OCI-M2 (cell line): ENCODE data around the gene DPH5.
A peak's percentile ranks its signal among the peaks of the same experiment; 100 is the strongest.
"Not testable (repeated sequence)": the region's sequence is repeated elsewhere in the genome, so short reads cannot be mapped to it uniquely, and the experiment has no call there.

Experiments used
- DNase-seq: peaks from one replicate; lab custom pipeline; 2025; ENCODE audit not compliant: unreplicated experiment; lab: John Stamatoyannopoulos, UW

DPH5 gene, protein sequence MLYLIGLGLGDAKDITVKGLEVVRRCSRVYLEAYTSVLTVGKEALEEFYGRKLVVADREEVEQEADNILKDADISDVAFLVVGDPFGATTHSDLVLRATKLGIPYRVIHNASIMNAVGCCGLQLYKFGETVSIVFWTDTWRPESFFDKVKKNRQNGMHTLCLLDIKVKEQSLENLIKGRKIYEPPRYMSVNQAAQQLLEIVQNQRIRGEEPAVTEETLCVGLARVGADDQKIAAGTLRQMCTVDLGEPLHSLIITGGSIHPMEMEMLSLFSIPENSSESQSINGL

DNA sequence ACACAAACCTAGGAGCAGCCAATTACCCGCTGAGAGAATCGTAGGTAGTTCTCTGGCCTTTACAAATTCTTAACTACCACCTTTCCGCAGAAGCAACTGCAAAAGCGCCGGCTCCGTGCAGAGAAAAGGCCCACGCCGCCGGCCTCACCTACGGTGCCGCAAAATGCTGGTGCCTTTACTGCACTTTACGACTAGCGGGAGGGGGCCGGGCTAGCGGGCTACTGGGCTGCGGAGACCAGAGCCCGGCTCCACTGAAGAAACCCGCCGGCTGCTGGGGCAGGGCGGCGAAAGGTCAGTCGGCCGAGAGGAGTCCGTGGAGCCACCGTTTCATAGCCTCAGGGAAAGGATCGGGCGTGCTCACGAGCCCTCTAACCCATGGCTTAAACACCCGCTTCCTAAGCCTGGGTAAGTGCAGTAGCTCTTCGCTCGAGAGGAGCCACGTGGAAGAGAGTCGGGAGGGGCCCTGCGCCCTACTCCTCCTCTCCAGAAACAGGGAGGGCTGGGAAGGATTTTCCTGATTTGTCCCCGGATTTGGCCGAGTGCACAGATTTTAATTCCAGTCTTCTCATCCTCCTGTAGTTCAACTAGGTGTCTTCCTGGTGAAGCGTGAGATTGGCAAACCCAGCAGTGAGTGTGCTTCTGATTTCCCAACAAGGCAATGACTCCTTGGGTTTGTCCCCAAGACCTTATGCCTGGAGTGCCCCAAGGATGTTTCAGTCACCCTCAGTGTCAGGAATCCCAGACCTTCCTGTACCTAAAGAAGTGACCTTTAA lies at the start of gene DPH5:
DPH5 (minus strand) TSS at position 128 of the 773 bp plus-strand sequence. CDS start 341 bp downstream, outside the sequence.
- peak; percentile 75 for DNase-seq

DNA sequence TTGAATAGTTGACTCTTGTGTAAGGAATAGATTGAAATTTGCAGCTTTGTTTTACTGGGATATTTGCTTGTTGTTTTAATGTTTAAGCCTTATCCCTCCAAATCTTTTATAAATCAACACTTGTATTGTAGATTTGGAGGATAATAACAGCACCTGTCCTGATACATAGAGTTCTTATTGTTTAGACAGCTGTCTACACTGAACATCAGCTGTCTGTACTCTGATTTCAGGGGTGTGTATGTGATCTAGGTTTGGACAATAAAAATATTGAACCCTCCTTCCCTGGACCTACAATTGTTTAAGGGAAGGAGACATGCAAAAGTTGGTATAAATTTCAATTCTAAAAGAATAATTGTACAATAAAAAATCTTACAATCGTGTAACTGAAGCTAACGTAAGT lies 48.3 kb upstream of the DPH5 start:
- no peak for DNase-seq

DNA sequence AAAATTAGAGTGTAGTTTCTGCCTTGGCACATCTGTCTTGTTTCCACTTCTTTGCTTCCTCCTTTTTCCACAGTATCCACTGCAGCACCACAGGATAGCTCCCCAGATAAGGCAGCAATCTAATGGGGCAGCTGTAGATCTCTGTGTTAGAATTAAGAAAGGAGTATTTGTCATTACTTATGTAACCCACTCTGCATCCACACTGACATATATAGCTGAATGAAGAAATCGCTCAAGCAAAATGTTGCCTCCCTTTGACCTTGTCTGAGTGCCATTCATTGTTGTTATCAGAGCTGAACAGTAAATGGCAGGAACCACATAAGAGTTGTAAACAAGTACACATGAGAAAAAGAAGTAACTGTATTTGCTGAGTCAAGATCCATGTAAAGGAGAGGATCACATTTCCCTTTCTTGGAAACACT lies 45.9 kb upstream of the DPH5 start:
- DNase-seq: peak; percentile 88

DNA sequence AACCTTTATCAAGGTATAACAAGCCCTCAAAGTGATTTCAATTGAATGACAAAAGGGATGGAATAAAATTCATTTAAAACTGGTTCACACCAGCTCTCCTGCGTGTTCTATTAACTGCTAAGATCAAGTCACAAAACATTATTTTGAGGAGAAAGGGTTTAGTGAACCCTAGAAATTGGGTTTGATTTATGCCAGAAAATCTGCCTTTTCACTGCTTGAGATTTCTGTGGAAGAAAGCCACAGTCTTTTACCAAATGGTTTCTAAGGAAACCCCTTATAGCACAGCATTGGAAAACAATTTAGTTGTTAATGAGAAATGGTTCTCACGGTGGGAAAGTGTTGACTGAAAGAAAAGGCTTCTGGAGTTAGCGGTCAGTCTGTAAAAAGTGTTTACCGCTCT lies 43.6 kb upstream of the DPH5 start:
- no peak for DNase-seq

DNA sequence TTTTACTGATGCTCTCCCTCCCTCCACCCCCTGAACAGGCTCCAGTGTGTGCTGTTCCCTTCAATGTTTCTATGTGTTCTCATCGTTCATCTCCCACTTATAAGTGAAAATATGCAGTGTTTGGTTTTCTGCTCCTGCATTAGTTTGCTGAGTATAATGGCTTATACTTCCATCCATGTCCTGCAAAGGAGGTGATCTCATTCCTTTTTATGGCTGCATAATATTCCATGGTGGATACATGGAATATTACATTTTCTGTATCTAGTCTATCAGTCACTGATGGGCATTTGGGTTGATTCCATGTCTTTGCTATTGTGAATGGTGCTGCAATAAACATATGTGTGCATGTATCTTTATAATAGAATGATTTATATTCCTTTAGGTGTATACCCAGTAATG lies 41.4 kb upstream of the DPH5 start:
- DNase-seq: not testable (repeated sequence)

DNA sequence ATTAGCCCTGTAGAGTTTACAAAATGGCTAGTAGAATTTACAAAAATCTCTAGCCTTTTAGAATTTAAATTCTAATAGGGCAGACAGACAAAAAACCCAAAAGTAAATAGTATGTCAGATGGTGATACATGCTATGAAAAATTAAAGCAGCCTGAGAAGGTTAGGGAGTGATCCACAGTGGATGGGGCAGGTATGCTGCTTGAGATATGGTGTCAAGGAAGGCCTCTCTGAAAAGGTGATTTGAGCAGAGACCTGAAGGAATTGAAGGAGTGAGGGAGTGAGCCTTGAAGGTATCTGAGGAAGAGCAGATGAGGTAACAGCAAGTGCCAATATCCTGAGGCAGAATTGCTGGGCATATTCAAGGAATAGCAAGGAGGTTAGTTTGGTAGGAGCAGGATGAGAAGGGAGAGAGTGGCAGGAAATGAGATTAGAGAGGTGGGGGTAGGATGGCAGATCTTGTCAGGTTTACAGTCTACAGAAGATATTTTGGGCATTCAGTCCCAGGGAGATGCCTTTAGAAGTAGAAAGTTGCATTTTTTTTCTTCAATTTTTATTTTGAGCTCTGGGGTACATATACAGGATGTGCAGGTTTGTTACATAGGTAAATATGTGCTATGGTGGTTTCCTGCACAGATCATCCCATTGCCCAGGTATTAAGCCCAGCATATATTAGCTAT lies 40.8 kb upstream of the DPH5 start:
- DNase-seq: no peak

DNA sequence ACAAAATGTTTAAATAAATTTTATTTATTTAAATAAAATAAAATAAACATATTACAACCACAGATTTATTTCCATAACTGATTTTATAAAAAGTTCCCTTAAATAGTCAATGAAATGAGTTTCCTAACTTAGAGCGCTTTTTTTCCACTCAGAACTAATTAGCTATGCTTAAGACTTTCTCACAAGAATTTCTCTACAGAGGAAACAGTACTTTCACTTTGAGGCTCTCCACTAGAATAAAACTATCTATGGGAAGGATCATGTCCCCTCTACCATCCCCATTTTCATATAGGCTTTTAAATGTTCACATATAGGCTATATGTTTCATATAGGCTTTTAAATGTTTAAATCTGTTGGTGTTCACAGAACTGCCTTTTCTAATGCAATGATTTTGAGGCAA lies 40.0 kb upstream of the DPH5 start:
- no peak for DNase-seq

DNA sequence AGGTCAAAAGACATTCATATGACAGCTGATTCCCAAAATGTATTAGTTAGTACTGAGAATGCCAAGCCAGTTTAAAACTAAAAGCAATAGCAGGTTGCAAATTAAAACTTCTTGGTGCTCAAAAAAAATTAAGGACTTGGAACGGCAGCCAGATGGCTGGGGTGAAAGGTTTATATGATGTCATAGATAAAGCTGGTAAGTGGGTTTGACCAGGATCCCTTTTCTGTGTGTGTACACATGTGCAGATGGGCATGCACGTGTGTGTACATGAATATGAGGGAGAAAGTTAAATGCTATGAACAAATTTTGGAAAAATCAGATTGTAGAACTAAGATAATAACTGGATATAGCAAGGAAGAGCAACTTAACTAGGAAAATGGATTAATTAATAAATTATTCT lies 39.1 kb upstream of the DPH5 start:
- DNase-seq: no peak

DNA sequence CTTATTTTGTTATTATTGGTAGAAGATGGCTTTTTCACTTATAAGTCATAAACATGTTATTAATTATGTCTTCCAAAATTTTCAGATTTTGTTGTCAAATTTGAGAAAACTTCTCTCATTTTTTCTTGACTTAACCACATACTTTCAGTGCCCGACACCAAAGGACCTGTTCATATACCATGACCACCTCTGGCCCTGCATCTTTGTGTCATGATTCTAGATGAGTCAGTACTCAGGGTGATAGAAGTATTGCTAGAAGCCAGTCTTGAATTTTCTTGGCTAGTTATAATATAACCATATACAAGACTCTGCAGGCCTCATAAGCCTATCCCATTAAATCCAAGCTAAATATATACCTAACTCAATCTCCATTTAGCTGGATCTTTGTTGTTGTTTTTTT lies 35.4 kb upstream of the DPH5 start:
- DNase-seq: no peak

DNA sequence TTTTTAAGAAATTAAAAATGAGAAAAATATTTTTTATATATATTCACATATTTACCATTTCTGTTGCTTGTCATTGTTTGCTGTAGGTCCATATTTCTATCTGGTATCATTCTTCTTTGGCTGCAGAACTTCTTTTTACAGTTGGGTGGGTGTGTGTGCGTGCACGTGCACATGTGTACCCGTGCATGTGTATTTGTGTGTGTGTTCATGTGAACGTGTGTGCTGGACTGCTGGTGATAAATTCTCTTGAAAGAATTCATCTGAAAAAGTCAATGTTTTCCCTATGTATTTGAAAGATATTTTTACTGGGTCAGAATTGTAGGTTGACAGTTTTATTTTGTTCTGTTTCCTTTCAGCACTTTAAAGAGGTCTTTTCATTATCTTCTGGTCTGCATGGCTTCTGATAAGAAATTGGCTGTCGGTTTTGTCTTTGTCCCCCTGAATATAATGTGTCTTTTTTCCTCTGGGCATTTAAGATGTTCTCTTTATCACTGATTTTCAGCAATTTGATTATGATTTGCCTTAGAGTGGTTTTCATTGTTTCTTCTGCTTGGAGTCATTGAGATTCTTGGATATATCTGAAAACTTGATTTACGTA lies 34.5 kb upstream of the DPH5 start:
- no peak for DNase-seq

DNA sequence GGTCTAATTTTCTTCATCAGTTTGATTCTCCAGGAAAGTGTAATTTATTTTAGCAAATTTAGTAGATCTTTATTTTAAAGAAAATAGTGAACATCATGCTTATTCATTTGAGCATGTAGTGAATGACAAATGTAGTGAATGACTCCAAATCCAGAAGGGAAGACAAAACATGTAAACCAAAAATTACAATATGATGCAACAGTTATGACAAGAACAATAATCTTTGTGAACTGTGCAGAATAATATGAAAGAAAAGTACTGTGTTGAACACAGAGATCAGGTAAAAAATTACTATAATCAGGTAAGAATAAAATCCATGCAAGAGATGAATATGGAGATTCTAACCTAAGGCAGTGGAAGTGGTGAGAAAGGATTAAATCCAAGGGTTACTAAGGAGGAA lies 30.0 kb upstream of the DPH5 start:
- DNase-seq: no peak

DNA sequence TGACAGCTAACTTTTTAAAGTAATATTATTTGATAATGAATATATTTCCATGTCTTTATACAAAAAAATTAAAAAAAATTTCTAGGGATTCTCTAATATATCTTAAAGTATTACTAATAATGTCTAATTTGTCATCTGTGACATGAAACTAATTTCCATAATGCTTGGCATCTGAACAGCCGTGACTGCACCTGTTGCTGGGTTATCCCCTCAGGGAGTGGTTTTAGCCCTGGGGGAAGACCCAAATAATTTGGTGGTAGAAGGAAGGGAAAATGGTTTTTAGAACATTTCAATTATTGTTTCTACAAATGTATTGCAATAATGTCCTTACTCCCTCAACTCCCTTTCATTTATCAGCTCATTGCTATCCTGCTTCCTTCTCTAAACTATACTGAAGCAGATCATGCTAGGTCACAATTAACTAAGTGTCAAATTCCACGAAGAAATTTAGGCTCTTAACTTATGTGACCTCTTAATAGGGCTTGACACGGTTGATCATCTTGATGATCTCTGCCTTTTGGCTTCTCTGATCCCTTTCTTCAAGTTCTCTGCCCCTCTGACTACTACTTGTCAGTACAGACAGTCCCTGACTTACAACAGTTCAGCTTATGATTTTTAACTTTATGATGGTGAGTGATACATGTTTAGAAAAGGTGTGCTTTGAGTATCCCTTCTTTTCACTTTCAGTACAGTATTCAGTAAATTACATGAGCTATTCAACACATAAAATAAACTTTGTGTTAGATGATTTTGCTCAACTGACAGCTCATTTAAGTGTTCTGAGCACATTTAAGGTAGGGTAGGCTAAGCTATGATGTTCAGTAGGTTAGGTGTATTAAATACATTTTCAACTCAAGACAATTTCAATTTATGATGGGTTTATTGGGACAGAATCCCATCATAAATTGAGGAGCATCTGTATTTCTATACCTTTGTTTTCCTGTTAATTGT lies 26.4 kb upstream of the DPH5 start:
- no peak for DNase-seq

DNA sequence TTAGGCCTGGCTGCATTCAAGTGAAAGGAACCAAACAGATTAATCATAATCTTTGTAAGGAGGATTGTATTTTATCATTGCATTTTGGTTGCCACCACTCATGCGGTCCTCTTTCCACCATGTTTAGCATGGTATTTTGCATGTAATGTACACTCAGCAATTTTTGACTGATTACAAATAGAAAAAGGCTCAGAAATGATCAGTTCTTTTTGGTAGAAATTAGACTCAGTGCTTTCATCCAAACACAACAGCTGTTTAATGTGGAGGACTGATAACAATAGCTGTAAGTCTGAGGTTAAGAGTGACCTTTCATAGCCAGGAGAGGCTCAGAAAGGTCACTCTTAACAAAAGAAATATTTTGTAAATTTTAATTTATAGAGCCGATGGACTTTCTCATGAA lies 25.3 kb upstream of the DPH5 start:
- DNase-seq: no peak

DNA sequence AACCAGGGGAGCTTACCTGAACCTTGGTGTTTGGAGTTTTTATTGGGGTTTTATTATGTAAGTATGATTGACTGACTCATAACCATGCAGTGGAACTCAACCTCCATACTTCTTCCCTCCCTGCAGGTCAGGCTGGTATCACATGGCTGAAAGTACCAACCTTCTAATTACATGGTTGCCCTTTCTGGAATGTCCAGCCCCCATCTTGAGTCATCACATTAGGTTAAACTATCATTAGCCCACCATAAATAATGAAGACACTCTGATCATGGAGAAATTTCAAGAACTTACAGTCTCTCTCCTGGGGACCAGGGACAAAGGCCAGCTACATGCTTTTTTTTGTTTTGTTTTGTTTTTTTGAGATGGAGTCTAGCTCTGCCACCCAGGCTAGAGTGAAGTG lies 19.2 kb upstream of the DPH5 start:
- no peak for DNase-seq

DNA sequence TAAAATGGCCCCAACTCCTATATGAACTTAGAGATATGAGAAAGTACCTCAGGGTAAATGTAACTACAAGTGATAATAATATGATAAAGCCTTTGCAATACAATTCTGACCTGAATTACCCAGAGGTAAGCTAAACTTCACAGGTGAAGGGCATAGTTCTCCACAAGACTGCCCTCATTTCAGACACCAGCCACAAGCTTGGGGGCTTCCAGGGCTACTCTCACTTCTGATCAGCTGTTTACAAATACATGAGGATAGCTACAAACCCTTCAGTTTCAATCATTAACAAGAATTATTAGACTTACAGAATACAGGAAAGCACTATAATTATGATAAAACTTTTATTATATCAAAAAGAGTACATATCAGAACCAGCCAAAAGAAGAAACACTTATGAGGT lies 18.7 kb upstream of the DPH5 start:
- no peak for DNase-seq

DNA sequence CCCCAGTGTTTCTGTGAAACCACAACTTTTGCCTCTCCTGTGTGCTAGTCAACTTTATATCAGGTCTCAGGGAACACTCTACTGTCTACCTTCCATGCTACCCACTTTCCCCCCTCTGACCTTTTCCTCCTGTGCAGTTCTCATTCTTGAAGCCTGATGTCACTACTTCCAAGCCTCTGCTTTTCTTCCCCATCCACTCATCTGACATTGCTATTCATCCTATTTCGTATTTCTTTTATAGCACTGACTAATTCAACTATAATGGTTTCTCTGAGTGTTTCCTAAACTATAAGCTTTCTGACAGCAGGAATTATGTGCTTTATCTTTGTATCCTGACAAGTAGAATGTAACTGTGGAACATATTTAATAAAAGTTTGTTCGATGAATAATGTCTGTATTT lies 18.2 kb upstream of the DPH5 start:
- no peak for DNase-seq

DNA sequence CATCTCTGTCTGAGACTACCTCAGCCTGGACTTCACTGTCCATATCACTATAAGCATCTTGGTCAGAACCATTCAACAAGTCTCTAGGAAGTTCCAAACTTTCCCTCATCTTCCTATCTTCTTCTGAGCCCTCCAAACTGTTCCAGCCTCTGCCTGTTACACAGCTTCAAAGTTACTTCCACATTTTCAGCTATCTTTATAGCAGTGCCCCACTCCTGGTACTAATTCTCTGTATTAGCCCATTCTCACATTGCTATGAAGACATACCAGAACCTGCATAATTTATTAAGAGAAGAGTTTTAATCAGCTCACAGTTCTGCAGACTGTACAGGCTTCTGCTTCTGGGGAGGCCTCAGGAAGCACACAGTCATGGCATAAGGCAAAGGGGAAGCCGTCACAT lies 15.7 kb upstream of the DPH5 start:
- no peak for DNase-seq

DNA sequence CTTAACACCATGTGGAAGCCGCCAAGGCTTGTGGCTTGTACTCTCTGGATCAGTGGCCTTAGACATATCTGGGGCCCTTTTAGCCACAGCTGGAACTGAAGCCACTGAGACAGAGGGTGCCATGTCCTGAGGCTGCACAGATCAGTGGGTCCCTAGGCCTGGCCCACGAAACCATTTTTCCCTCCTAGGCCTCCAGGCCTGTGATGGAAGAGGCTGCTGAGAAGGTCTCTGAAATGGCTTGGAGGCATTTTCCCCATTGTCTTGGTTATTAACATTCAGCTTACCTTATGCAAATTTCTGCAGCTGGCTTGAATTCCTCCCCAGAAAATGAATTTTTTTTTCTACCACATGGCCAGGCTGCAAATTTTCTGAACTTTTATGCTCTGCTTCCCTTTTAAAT lies 15.1 kb upstream of the DPH5 start:
- no peak for DNase-seq

DNA sequence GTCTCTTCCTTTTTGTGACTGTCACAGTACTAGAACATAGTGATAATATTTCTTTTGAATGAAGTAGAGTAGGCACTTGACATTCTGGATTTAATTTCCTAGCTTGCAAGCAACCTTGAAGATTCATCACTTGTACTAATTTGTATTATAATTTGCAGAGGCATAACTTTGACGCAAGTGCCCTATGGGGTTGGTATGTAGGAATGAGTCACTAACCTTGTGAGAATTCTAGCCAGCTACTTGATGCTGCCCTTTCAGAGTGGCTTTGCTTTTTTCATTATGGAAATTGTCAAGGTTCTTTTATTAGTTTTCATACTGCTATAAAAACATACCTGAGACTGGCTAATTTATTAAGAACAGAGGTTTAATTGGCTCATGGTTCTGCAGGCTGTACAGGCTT lies 13.7 kb upstream of the DPH5 start:
- no peak for DNase-seq

DNA sequence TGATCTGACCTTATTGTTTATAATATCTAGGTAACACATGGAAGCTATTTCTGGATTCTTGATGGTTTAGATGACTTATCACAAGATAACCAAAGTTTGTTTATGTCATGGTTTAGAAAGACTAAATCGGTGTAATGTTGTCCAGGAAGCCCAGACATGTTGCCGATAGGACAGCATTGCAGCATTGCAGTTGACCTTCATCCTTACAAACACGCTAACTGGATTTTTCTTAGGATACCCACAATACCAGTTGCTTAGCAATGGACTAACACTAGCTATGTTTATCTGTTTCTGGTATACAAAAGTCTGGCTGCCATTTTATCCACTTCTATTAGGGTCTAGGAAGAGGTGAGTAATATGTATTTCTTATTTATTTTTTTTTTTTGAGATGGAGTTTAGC lies 11.7 kb upstream of the DPH5 start:
- DNase-seq: no peak

DNA sequence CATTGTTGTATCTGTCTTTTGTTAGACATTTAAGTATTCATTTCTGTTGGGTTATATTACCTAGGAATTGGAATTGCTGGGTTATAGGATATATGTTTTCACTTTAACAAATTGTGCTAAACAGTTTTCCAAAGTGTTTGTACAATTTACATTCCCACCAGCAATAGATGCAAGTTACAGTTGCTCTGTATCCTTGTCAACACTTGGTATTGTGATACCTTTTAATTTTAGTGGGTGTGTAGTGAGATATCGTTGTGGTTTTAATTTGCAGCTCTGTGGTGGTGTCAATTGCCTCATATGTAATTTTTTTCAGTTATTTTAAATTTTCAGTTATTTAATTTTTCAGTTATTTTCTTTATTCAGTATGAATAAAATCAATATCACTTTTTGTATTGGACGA lies 7.4 kb upstream of the DPH5 start:
- DNase-seq: no peak
